Neural progenitor cell (in vitro differentiated cells): ENCODE results near the gene EXOC1L. TPM values are rescaled to one million over a fixed set of nuclear protein-coding genes. Genes with fewer than 3 reads are reported as not detected.

Experiments
- DNase-seq: peaks from one replicate; pipeline ENCODE4 v3.0.0-alpha.2; 2016; ENCODE audit warnings: low spot score
- H2AFZ ChIP-seq: fragments of 200-600 bp; sonication (generic); replicated peaks from 2 replicates; pipeline ENCODE4 v1.6.1; 2016; ENCODE audit warnings: antibody characterized with exemption
- H3F3A ChIP-seq: fragments of 200-600 bp; sonication (generic); 2 replicates; pipeline ENCODE4 v1.6.1; 2016; ENCODE audit warnings: antibody characterized with exemption, low read depth
- H3K27ac ChIP-seq: fragments of 200-600 bp; sonication (generic); 2 replicates; pipeline ENCODE4 v1.5.1; 2016; ENCODE audit warnings: mild to moderate bottlenecking
- H3K27me3 ChIP-seq: fragments of 200-600 bp; sonication (generic); 2 replicates; pipeline ENCODE4 v1.6.1; 2016; ENCODE audit warnings: mild to moderate bottlenecking, moderate library complexity
- H3K36me3 ChIP-seq: fragments of 200-600 bp; sonication (generic); 2 replicates; pipeline ENCODE4 v1.5.1; 2016
- H3K4me1 ChIP-seq: fragments of 200-600 bp; sonication (generic); 2 replicates; pipeline ENCODE4 v1.6.1; 2016; ENCODE audit warnings: mixed run types
- H3K4me2 ChIP-seq: fragments of 200-600 bp; sonication (generic); 2 replicates; pipeline ENCODE4 v1.6.1; 2016
- H3K4me3 ChIP-seq: fragments of 200-600 bp; sonication (generic); 2 replicates; pipeline ENCODE4 v1.5.1; 2016
- H3K79me2 ChIP-seq: fragments of 200-600 bp; sonication (generic); 2 replicates; pipeline ENCODE4 v1.6.1; 2016; ENCODE audit warnings: low read depth
- H3K9ac ChIP-seq: fragments of 200-600 bp; sonication (generic); 2 replicates; pipeline ENCODE4 v1.6.1; 2016
- H3K9me3 ChIP-seq: fragments of 200-600 bp; sonication (generic); 2 replicates; pipeline ENCODE4 v1.5.1; 2016; ENCODE audit warnings: low read depth
- H4K20me1 ChIP-seq: fragments of 200-600 bp; sonication (generic); 2 replicates; pipeline ENCODE4 v1.6.1; 2016; ENCODE audit warnings: low read depth
- H3K27ac Mint-ChIP-seq: 3 replicates; pipeline ENCODE4 v1.8.0; 2021; ENCODE audit warnings: mixed read lengths
- H3K27me3 Mint-ChIP-seq: 2 replicates; pipeline ENCODE4 v1.8.0; 2022; ENCODE audit warnings: low read depth, mild to moderate bottlenecking, inconsistent platforms, moderate library complexity, mixed read lengths; ENCODE audit not compliant: insufficient read depth
- H3K36me3 Mint-ChIP-seq: 3 replicates; pipeline ENCODE4 v1.8.0; 2021; ENCODE audit warnings: mixed read lengths
- H3K4me1 Mint-ChIP-seq: 3 replicates; pipeline ENCODE4 v1.8.0; 2021; ENCODE audit warnings: mixed read lengths
- H3K4me3 Mint-ChIP-seq: 3 replicates; pipeline ENCODE4 v1.8.0; 2021; ENCODE audit warnings: mild to moderate bottlenecking, moderate library complexity, mixed read lengths
- H3K9me3 Mint-ChIP-seq: 3 replicates; pipeline ENCODE4 v1.8.0; 2020; ENCODE audit warnings: mixed read lengths
- CTCF ChIP-seq: fragments of 200-600 bp; sonication (generic); IDR thresholded peaks from 2 replicates; pipeline ENCODE4 v1.5.1; 2017; ENCODE audit warnings: antibody characterized with exemption, mild to moderate bottlenecking
- EZH2 ChIP-seq: fragments of 200-600 bp; sonication (generic); IDR thresholded peaks from 2 replicates; pipeline ENCODE4 v1.6.1; 2017; ENCODE audit warnings: antibody characterized with exemption, mild to moderate bottlenecking, moderate library complexity
- EZH2phosphoT487 ChIP-seq: fragments of 200-600 bp; sonication (generic); IDR thresholded peaks from 2 replicates; pipeline ENCODE4 v1.6.1; 2017; ENCODE audit warnings: antibody characterized with exemption
- total RNA-seq: library from RNA; depleted of rRNA; stranded (reverse); fragments of >200 nt; gene quantifications from 2 replicates; pipeline ENCODE4 v1.2.3, GENCODE V29; 2015; ENCODE audit warnings: low replicate concordance

Gene EXOC1L
- total RNA-seq, 1 donor from 2014 or later, result not detected

GRCh38 chr4:55826986-55827385 is 7.4 kb downstream of the EXOC1L start:
- H3K27me3 Mint-ChIP-seq, result peaks cover 2% of the 10 kb centered on the region
- Histone ChIP-seq H3K27me3 (peaks cover 6% of the 10 kb centered on the region), H3K4me2 (no peak overlapping the region), H3K4me1 (no peaks in the 10 kb centered on the region), H3F3A (no peaks in the 10 kb centered on the region), H4K20me1 (no peaks in the 10 kb centered on the region), H3K9me3 (no peaks in the 10 kb centered on the region), H3K9ac (no peak overlapping the region), H3K79me2 (no peaks in the 10 kb centered on the region), H3K27ac (no peak overlapping the region), H3K36me3 (no peaks in the 10 kb centered on the region), H3K4me3 (no peak overlapping the region), H2AFZ (no peak overlapping the region)
- no peak for DNase-seq
- no peaks in the 10 kb centered on the region for H3K36me3 Mint-ChIP-seq
- H3K4me3 Mint-ChIP-seq, result no peak overlapping the region
- no peak overlapping the region for H3K27ac Mint-ChIP-seq
- TF ChIP-seq CTCF (no peak), EZH2phosphoT487 (no peak), EZH2 (no peak)
- no peaks in the 10 kb centered on the region for H3K9me3 Mint-ChIP-seq
- no peaks in the 10 kb centered on the region for H3K4me1 Mint-ChIP-seq

- DNase-seq, result no peak
- Mint-ChIP-seq H3K4me1 (no peaks in the 10 kb centered on the region), H3K27me3 (peaks cover 2% of the 10 kb centered on the region), H3K9me3 (no peaks in the 10 kb centered on the region), H3K36me3 (no peaks in the 10 kb centered on the region), H3K4me3 (no peak overlapping the region), H3K27ac (no peak overlapping the region)
- no peaks in the 10 kb centered on the region for H3K4me1 ChIP-seq
- no peaks in the 10 kb centered on the region for H3K9me3 ChIP-seq
- no peaks in the 10 kb centered on the region for H3K79me2 ChIP-seq
- no peaks in the 10 kb centered on the region for H3F3A ChIP-seq
- H3K27me3 ChIP-seq, result peaks cover 6% of the 10 kb centered on the region
- H3K36me3 ChIP-seq, result no peaks in the 10 kb centered on the region
- no peak overlapping the region for H3K9ac ChIP-seq
- no peaks in the 10 kb centered on the region for H4K20me1 ChIP-seq
- no peak overlapping the region for H3K27ac ChIP-seq
- TF ChIP-seq CTCF, result no peak
- TF ChIP-seq EZH2phosphoT487, result no peak
- TF ChIP-seq EZH2, result no peak
- H2AFZ ChIP-seq, result no peak overlapping the region
- H3K4me2 ChIP-seq, result no peak overlapping the region
- no peak overlapping the region for H3K4me3 ChIP-seq
Observed at GRCh38 chr4:55827582-55827981, 8.0 kb downstream of the EXOC1L start.

- no peaks in the 10 kb centered on the region for H3F3A ChIP-seq
- Mint-ChIP-seq H3K36me3 (no peaks in the 10 kb centered on the region), H3K4me3 (no peak overlapping the region), H3K27me3 (peaks cover 2% of the 10 kb centered on the region), H3K27ac (no peak overlapping the region), H3K4me1 (no peaks in the 10 kb centered on the region), H3K9me3 (no peaks in the 10 kb centered on the region)
- no peaks in the 10 kb centered on the region for H3K4me1 ChIP-seq
- TF ChIP-seq CTCF (no peak), EZH2 (no peak), EZH2phosphoT487 (no peak)
- no peak overlapping the region for H3K4me3 ChIP-seq
- H3K27me3 ChIP-seq, result peaks cover 6% of the 10 kb centered on the region
- no peaks in the 10 kb centered on the region for H3K9me3 ChIP-seq
- no peak overlapping the region for H3K4me2 ChIP-seq
- DNase-seq, result no peak
- no peaks in the 10 kb centered on the region for H4K20me1 ChIP-seq
- H3K27ac ChIP-seq, result no peak overlapping the region
- no peaks in the 10 kb centered on the region for H3K79me2 ChIP-seq
- H3K9ac ChIP-seq, result no peak overlapping the region
- H3K36me3 ChIP-seq, result no peaks in the 10 kb centered on the region
- H2AFZ ChIP-seq, result no peak overlapping the region
Observed at GRCh38 chr4:55830048-55830447, 10.5 kb downstream of the EXOC1L start.
